Small intestine (tissue), 7 donors: ENCODE measurements around the gene CLCN7. TPM values are rescaled to one million over a fixed set of nuclear protein-coding genes. Genes with fewer than 3 reads are reported as not detected.
"Not testable (repeated sequence)": the region's sequence is repeated elsewhere in the genome, so short reads cannot be mapped to it uniquely, and the experiment has no call there.

Experiments used
- DNase-seq, 2 donors: peaks; one replicate each; pipeline versions ENCODE4 v3.0.0 to v3.0.0-alpha.2; 2013
- FAIRE-seq: peaks from 2 replicates; lab custom pipeline; 2012; peaks lifted over from hg19 to GRCh38; lab: Jason Lieb, UNC
- H3K27ac ChIP-seq, 3 donors: one replicate each; pipeline ENCODE4 v1.5.1; 2013; ENCODE audit warnings: low read length in 2 of 3, mild to moderate bottlenecking in 2 of 3, control low read depth in 1 of 3, inconsistent platforms in 1 of 3, low read depth in 1 of 3, moderate library complexity in 1 of 3
- H3K27me3 ChIP-seq, 3 donors: one replicate each; pipeline ENCODE4 v1.6.1; 2013; ENCODE audit warnings: low read length in 3 of 3, inconsistent platforms in 1 of 3; ENCODE audit not compliant: control insufficient read depth in 3 of 3, insufficient read depth in 3 of 3
- H3K36me3 ChIP-seq, 3 donors: one replicate each; pipeline ENCODE4 v1.6.1; 2013; ENCODE audit warnings: low read length in 3 of 3, inconsistent platforms in 1 of 3, low read depth in 1 of 3, mild to moderate bottlenecking in 1 of 3, moderate library complexity in 1 of 3; ENCODE audit not compliant: control insufficient read depth in 3 of 3, insufficient read depth in 2 of 3
- H3K4me1 ChIP-seq, 3 donors: one replicate each; pipeline ENCODE4 v1.6.1; 2013; ENCODE audit warnings: low read length in 2 of 3, inconsistent platforms in 1 of 3, low read depth in 1 of 3, mild to moderate bottlenecking in 1 of 3, moderate library complexity in 1 of 3; ENCODE audit not compliant: control insufficient read depth in 3 of 3, insufficient read depth in 2 of 3
- H3K4me3 ChIP-seq, 3 donors: one replicate each; pipeline ENCODE4 v1.5.1; 2013; ENCODE audit warnings: low read length in 3 of 3, control low read depth in 1 of 3, inconsistent platforms in 1 of 3, low read depth in 1 of 3, mild to moderate bottlenecking in 1 of 3, moderate library complexity in 1 of 3
- H3K9me3 ChIP-seq, 2 donors: one replicate each; pipeline ENCODE4 v1.6.1; 2013; ENCODE audit warnings: low read depth in 1 of 2, low read length in 1 of 2; ENCODE audit not compliant: control insufficient read depth in 2 of 2, insufficient read depth in 1 of 2
- WGBS, 3 donors: extraction: QIAGEN DNeasy Blood & Tissue Kit; methylation state at CpG; one replicate each; pipeline ENCODE4 v1.1.7; 2013; 5-methylcytosine and 5-hydroxymethylcytosine counted together
- polyA plus RNA-seq, 4 donors: library from polyadenylated mRNA; stranded (reverse) in 3 of 4; unstranded in 1 of 4; fragments of 200-250 nt in 3 of 4; fragments of 120-200 nt in 1 of 4; gene quantifications; one replicate each; pipeline versions ENCODE4 v1.2.1 to v1.2.3, GENCODE V29; 2013
- donor health status: healthy with polysubstance abuse.
- donor health status: control.
- donor health status: control.
- donor health status: Bipolar disorder and iron deficiency.
- donor health status: healthy.

Gene CLCN7
- polyA plus RNA-seq, 4 donors = 28.4 to 88.3 (median 42.8) TPM

DNA sequence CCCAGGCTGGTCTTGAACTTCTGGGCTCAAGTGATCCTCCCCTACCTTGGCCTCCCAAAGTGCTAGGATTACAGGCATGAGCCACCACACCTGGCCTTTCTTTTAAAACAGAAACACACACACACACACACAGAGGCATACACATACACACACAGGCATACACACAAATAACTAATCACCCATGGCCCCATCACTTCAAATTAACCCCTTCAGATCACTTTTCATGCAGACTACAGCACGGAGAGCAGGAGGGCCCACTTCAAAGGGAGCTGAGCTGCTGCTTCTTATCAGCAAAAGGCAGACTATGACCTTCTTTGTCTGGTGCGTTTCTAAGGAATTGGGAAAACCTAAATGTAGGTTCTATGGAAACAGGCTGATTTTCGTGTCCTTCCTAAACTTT lies 1.9 kb downstream of the CLCN7 start:
- WGBS, 3 donors = 19 to 53% (median 23%) methylated on average over 3 of the region's 3 CpGs
- Histone ChIP-seq H3K27me3 (no peaks in the 10 kb centered on the region), H3K4me3 (peak overlapping the region in 1 of 3 donors; percentile 24), H3K9me3 (peaks cover 0 to 6% of the 10 kb centered on the region in 2 donors), H3K4me1 (peaks cover 0 to 4% (median 0%) of the 10 kb centered on the region in 3 donors), H3K36me3 (peaks cover 0 to 29% (median 0%) of the 10 kb centered on the region in 3 donors), H3K27ac (peak overlapping the region in 1 of 3 donors; percentile 27)
- peak in 1 of 2 donors; percentile 38 for DNase-seq
- FAIRE-seq = no peak

DNA sequence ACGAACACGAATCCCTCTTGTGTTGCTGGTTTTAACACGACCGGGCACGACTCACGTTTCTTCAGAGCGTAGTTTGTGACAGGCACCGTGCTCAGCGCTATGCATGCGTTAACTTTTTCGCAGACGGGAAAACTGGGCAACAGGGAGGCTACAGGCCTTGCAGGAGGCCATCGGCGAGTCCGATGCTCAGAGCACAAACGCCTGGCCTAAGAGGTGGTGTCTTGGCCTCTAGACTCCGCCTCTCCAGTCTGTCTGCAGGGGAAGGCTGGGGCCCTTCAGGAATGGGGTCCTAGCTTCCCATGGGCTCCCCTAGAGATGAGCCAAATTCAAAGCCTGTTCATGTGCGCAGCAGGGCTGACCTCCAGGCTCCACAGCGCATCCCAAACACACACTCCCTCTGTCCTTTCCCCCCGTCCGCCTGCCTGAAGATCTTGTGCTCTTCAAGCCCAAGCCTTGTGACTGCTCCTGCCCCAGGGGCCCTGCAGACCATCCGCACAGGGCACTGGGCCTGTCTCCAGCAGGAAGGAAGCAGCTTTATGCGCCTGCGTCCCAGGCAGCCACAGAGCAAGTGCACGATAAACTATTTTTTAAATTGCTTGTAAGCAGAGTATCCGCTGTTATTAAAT lies 3.1 kb downstream of the CLCN7 start:
- Histone ChIP-seq H3K27me3 (no peaks in the 10 kb centered on the region), H3K27ac (peak overlapping the region in 1 of 3 donors; percentile 70), H3K9me3 (no peaks in the 10 kb centered on the region), H3K4me1 (peaks cover 0 to 4% (median 0%) of the 10 kb centered on the region in 3 donors), H3K4me3 (no peak overlapping the region), H3K36me3 (peaks cover 0 to 39% (median 0%) of the 10 kb centered on the region in 3 donors)
- 79 to 90% (median 86%) methylated on average over 26 of the region's 26 CpGs for WGBS, 3 donors
- FAIRE-seq (no peak), DNase-seq (no peak)

DNA sequence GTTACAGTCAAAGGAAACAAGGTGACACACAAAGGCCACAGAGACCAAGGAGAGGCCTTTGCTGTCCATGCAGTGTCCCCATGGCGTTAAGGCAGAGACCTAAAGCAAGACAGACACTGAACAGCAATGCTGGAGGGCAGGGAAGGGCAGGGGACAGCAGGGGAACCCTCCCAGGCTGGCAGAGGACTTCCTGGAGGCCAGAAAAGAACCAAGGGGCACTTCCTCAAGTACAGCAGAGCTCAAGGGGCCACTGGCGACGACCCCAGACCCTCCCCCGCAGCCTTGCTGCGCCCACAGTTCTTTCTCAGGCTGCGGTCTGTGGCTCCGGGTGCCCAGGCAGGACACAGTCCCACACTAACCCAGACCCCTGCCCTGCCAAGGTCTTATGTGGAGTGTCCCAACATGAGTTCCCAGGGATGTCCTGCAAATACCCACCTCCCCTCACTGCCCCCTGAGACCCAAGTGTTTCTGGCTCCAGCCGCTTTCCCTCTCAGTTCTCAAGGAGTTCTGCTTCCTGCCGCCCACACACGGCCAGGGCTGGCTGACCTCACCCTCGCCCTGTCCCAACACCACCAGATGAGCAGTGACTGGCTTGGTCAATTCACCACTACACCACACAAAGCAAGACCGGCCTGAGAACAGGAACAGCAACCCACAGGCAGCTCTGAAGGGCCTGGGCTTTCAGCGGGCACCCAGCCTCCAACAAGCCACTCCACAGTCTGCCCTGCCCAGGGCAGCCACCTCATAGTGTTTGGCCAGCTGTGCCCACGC lies 4.2 kb downstream of the CLCN7 start:
- no peaks in the 10 kb centered on the region for H3K9me3 ChIP-seq
- no peak overlapping the region for H3K4me3 ChIP-seq
- FAIRE-seq = no peak
- H3K4me1 ChIP-seq = peaks cover 0 to 4% (median 0%) of the 10 kb centered on the region in 3 donors
- H3K27ac ChIP-seq = peak overlapping the region in 1 of 3 donors; percentile 70
- DNase-seq = no peak
- WGBS, 3 donors = 72 to 91% (median 77%) methylated on average over 13 to 14 of the region's 14 CpGs
- peaks cover 0 to 47% (median 0%) of the 10 kb centered on the region in 3 donors for H3K36me3 ChIP-seq
- no peaks in the 10 kb centered on the region for H3K27me3 ChIP-seq

DNA sequence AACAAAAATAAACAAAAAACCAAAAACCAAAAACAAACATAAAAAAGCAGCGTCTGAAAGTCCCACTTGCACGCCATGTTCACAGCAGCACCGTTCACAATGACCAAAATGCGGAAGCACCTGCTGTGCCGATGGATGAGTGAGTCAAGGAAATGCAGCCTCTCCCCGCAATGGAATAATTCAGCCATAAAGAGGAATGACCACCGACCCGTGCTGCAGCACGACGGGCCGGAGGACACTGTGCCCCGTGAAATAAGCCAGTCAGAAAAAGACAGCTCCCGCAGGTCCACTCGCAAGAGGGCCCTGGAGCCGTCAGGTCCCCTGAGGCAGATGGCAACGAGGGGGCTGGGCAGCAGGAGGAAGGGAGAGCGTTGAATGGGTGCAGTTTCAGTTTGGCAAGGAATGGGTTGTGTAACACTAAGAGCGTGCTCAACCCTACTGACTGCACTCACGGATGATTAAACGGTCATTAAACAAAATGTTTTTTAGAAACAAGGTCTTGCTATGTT lies 5.1 kb downstream of the CLCN7 start:
- Histone ChIP-seq H3K27me3 (no peaks in the 10 kb centered on the region), H3K9me3 (no peaks in the 10 kb centered on the region), H3K4me3 (no peak overlapping the region), H3K4me1 (peaks cover 0 to 4% (median 0%) of the 10 kb centered on the region in 3 donors), H3K27ac (peak overlapping the region in 1 of 3 donors; percentile 70), H3K36me3 (peaks cover 0 to 56% (median 0%) of the 10 kb centered on the region in 3 donors)
- FAIRE-seq = no peak
- no peak for DNase-seq
- 75 to 86% (median 82%) methylated on average over 20 of the region's 20 CpGs for WGBS, 3 donors

DNA sequence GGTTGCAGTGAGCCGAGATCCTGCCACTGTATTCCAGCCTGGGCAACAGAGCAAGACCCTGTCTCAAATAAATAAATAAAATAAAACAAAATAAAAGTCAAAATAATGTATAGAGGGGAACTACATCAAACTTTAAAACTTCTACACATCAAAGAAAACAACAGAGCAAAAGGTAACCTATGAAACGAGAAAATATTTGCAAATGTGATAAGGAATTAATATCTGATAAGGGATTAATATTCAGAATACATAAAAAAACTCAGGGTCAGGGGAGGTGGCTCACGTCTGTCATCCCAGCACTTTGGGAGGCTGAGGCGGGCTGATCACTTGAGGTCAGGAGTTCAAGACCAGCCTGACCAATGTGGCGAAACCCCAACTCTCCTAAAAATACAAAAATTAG lies 5.7 kb downstream of the CLCN7 start:
- not testable (repeated sequence) for H3K4me1 ChIP-seq, H3K27me3 ChIP-seq, H3K4me3 ChIP-seq, H3K9me3 ChIP-seq, FAIRE-seq, H3K27ac ChIP-seq, DNase-seq
- peaks cover 0 to 62% (median 0%) of the 10 kb centered on the region in 3 donors for H3K36me3 ChIP-seq
- WGBS, 3 donors = 59 to 81% (median 71%) methylated on average over 5 of the region's 5 CpGs

DNA sequence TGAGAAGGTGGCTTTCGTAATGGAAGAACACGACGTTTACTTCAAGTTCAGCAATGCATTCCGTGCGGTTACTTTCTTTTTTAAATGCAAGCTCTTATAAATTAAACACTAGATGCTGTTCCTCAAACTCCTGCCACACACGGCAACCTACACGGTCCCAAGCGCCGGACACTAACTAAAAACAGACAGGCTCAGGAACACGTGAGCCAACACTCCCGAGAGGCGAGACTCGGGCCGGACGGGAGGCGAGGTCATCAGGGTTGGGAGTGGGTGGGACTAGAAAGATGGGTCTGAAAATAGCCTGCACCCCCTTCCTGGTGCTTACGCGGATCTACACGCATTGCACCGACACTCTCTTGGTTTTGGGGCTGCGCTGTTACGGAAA lies 6.4 kb downstream of the CLCN7 start:
- H3K27ac ChIP-seq = no peak overlapping the region
- H3K4me1 ChIP-seq = no peaks in the 10 kb centered on the region
- H3K9me3 ChIP-seq = no peaks in the 10 kb centered on the region
- whole genome bisulfite sequencing, 3 donors = 88 to 94% (median 90%) methylated on average over 22 of the region's 22 CpGs
- no peak overlapping the region for H3K4me3 ChIP-seq
- FAIRE-seq = no peak
- peaks cover 0 to 68% (median 0%) of the 10 kb centered on the region in 3 donors for H3K36me3 ChIP-seq
- H3K27me3 ChIP-seq = no peaks in the 10 kb centered on the region
- DNase-seq = no peak

DNA sequence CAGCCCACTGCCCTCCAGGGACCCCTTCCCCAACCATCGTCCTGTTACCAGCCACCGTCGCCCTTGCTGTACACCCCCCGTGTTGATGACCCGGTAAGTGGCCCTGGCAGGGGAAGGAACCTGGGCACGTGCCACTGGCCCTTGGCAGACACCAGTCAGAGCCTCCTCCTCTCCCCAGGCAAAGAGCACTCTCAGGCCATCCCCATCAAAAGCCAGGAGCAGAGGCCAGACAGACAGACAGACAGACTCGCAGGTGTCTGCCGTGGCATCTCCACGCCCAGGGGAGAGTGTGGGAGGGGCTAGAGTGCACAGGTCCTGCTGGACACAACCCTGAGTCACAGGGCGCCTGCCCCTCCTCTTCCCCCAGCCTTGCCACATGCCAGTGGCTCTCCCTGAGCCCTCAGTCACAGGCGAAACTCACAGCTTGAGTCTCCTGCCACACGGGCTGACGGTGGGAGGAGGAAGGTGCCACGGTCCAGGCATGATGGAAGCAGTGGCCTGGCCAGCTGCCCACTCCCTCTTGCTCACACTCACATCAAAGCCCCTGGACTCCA lies 7.8 kb downstream of the CLCN7 start:
- 73 to 84% (median 76%) methylated on average over 13 to 14 of the region's 14 CpGs for WGBS, 3 donors
- no peaks in the 10 kb centered on the region for H3K27me3 ChIP-seq
- peaks cover 0 to 80% (median 3%) of the 10 kb centered on the region in 3 donors for H3K36me3 ChIP-seq
- FAIRE-seq (no peak), DNase-seq (no peak)
- no peaks in the 10 kb centered on the region for H3K9me3 ChIP-seq
- no peak overlapping the region for H3K27ac ChIP-seq
- H3K4me3 ChIP-seq = no peak overlapping the region
- H3K4me1 ChIP-seq = no peaks in the 10 kb centered on the region

DNA sequence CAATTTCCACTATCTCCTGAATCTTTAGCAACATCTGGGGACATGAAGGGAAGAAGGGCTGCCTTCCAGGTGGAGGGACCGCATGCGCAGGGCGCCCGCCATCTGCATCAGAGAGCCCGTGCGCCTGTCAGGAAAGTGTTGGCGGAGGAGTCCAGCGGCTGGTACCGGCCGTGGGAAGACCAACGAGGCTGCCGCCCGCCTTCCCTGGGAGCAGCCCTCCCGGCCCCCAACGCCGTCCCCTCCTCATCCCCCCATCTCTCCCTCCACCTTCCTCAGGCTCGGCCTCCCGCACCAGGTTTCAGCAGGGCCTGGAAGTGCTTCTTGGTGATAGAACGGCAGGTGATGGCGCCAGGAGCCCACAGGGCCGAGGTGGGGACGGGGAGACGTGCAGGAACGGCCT lies 8.8 kb downstream of the CLCN7 start:
- Histone ChIP-seq H3K27me3 (no peaks in the 10 kb centered on the region), H3K4me3 (no peak overlapping the region), H3K4me1 (no peaks in the 10 kb centered on the region), H3K27ac (no peak overlapping the region), H3K36me3 (peaks cover 3 to 77% (median 6%) of the 10 kb centered on the region in 3 donors), H3K9me3 (no peaks in the 10 kb centered on the region)
- 93% methylated on average over 23 to 24 of the region's 24 CpGs for WGBS, 3 donors
- FAIRE-seq (no peak), DNase-seq (no peak)
